ENCODE results near the gene CA12.
"Not testable (repeated sequence)": the region's sequence is repeated elsewhere in the genome, so short reads cannot be mapped to it uniquely, and the experiment has no call there.

Gene CA12

DNA sequence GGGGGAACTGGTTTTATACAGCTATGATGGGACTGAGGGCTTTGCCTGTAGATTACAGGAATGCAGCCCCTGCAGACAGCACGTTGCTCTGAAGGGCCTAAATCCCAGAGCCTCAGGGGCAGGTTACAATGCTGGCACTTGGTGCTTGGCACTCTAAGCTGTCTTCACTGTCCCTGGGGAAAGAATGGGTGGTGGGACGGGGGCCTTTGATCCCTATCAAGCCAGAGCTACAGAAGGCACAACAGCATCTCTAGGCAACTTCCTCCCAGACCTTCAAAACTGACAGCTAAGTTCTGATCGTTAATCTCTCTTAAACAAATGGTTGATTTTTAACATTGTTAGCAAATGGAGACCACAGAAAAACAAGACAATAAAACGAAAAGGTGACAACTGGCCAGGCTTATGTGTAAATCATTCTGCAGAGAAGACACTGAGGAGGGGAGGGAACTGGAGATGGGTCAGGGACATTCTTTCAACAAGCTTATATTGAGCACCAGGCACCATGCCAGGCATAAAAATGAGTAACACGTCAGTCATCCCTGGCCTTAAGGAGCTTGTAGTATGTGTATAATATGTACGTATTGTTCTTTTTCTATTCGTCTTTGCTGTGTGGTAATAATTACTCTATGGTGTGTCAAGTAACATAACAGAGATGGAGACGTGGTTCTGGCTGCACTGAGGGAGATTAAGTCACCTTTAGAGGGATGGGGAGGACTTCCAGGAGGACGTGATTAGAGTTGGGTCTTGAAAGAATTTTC lies 49.1 kb downstream of the CA12 start:
- no peak for DNase-seq

DNA sequence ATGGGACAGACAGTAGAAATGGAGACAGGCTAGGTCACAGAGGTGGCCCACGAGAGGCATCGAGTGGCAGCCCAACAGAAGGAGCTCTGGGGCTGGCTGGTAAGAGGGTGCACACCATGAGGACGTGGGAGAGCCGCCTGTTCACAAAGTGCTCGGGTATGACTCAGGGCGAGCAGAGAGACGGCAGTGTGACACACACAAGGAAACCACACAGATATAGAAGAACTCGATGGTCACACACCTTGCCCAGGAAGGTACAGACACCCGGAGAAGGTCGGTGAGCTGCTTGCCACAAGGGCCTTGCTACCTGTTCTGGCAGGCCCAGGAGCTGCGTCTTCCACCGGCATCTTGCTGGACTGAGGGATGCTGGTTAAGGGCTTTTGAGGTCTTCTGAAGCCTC lies 50.2 kb downstream of the CA12 start:
- DNase-seq: no peak

DNA sequence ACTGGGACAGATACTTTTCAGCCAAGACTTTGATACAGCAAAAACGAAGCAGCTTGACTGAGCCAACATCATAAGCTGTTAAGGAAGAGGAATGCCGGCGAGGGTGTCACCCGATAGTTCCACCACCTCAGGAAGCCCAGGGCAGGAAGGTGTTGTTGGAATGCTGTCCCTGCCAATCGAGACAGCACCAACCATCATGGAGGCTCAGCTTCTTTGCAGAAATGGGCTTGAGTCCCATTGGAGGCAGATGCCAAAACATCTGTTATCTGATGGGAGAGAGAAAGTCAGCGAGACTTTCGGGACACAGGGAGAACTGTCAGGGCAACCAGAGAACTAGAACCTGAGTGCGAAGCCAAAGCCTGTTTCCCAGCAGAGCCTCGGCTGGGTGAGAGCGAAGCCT lies 50.7 kb downstream of the CA12 start:
- no peak for DNase-seq

DNA sequence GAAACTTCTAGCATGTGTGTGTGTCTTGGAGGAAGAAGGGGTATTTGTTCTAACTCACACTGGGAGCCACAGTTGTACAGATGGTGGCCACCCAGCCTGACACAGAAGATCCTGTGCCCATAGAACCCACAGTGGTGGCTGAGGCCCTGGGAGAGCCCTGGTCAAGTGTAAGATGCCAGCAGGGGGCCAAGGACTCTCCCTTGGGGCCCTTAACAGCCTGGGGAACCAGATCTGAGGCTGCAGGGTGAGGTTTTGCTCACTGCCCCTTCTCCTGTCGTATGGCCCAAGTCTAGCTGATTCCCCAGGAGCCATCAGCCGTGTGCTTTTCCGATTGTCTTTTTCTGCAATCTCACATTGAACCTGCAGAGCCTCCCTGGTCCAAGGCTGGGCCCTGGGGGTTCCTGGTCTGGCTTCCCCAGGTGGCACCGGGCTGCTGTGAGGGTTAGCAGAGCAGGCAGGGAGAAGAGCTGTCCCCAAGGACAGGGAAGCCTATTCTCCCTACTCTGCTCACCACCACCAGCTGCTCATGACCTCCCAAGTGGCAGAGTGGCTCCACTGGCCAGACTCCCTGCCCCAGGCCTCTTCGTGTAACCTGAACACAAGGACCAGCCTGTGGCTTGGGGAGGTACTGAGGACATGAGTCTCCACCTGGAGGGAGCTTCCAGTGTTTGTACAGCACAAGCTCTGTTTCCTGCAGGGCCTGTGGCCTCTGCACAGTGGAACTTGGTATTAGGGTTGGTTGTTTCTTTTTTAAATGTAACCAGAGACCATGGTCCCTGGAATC lies 51.9 kb downstream of the CA12 start:
- no peak for DNase-seq

DNA sequence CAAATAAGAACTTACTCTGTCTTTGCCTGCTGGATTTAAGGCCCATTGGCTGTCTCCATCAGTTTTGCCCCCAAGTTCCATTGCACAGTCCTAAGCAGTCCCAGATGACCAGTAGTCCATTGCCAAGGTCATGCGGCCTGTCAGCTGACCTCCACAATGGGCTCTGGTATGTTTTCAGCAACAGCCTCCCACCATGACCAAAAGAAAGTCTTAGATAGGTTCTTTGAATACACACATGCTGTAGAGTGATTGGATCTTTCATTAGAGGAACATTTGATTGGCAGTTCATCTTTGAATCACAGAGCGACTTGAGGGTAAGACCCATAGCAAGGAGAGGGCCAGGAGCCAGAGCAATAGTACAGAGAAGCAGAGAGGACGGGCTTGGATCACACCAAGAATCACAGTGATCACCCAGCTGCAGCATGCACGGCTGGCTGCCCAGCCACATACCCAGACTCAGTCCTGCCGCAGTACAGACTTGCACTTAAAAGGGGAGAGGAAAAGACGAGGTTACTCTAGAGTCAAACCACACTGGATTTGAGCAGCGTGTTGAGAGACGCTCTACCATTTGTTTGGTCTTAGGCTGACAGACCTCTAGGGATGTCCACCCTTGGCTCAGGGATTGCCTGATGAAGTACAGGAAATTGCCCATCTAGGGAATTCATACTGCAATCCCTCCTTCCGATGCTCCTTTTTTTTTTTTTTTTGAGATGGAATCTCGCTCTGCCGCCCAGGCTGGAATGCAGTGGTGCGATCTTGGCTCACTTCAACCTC lies 53.8 kb downstream of the CA12 start:
- DNase-seq: no peak

DNA sequence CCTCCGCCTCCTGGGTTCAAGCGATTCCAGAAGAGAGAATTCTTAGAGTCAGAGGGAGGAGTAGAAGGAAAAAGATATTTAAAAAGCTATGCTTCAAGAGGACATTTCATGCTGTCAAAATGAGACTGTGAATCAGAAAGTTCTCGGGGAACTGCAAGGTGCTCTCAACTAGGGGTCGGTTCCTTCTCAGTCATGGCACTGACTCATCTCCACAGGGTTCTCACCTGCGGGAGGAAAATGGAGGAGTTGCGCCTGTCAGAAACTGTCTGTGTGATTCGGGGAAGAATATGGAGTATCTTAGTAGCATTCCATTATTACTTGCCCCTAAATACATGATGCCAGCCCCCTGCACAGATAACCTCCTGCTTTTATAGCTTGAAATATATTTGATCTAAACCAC lies 56.9 kb downstream of the CA12 start:
- no peak for DNase-seq

DNA sequence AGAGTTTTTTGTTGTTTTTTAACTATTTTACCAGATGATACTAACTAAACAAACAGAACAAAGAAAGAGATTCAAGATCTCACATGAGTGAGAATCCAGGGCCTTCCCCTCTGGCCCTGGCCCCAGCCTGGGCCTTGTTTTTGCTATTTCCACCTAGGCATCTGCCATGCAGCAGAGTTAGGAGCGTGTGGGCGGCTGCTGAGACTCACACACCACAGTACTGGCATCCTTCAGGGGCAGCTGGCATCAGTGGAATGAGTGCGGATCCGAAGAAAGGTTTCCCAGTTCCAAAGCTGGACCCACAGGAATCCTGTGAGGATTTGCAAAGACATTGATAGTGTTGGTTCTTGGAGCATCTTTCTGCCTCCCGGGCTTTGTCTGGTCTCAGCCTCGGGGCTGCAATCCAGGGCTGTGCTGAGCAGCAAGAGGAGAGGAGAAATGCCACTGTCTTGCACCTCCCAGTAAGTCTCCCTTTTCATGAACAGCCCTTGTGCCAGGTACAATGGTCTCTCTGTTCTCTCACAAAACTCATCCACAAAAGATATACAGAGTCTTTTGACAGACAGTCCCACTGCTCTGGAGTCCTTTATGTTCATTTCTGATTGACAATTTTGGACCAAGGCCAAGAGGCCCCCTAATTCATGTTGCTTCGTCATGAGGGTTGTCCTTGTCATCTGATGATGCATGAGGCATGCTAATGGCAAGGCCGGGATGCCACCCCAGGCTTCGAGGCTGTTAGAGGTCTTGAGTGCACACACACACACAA lies 57.7 kb downstream of the CA12 start:
- DNase-seq: no peak

DNA sequence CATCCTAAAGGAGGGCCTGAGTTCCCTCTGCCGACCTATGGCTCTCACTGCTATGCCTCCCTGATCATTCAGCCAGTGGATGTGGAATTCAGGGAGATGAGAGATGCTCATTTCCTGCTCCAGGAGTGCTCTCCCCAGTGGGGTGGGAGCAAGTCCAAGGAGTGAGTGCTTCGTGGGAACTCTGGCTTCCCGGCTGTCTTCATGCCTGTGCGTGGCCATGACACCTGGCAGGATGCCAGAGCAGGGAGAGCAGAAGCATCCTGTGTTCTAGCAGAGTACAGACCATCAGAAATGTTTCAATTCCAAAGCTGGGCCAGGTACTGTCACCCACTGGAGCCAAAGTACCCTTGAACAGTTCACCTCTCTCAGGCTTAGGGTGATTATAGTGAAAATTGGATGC lies 59.1 kb downstream of the CA12 start:
- peak; percentile 43 for DNase-seq

DNA sequence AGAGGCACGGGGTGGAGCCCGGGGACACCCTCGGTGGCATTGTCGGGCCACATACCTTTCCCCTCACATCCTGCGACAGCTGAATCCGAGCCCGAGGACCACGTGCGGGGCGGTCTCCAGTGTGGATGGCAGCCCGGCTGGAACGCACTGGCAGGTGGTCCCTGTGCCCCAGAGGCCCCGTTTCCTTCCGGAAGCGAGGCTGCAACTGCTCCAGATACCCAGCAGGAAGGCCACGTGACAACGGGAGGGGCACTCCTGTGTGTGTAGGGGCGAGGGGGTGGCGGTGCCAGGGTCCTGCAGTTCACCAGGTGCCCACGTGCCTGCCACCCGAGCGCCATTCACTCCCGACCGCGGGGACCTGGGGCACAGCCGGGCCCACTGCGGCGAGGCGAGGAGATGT lies 60.2 kb downstream of the CA12 start:
- DNase-seq: no peak

DNA sequence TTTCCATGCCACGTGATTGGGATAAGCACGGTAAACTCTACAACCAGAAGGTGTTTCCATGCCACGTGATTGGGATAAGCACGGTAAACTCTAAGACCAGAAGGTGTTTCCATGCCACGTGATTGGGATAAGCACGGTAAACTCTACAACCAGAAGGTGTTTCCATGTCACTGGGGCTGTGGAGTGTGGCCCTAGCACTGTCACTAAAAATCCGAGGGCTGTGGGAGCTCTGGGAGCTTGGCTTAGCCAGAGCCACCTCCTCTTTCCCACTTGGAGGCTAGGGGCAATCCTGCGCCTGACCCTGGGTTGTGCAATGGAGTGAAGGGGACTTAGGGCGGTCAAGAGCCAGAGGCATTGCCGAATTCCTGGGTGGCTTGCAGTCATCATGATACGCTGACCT lies 60.7 kb downstream of the CA12 start:
- not testable (repeated sequence) for DNase-seq

DNA sequence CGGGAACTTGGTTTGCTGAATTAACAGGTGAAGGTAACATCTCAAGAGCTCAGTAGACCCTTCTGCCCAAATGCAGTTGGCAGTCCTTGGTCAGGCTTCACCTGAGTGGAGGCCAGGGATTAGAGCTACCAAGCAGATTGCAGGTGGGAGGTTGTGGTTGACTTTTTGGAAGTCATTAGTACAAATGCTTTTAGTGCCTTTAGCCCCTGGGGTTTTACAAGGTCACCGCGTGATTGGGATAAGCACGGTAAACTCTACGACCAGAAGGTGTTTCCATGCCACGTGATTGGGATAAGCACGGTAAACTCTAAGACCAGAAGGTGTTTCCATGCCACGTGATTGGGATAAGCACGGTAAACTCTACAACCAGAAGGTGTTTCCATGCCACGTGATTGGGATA lies 61.2 kb downstream of the CA12 start:
- not testable (repeated sequence) for DNase-seq

DNA sequence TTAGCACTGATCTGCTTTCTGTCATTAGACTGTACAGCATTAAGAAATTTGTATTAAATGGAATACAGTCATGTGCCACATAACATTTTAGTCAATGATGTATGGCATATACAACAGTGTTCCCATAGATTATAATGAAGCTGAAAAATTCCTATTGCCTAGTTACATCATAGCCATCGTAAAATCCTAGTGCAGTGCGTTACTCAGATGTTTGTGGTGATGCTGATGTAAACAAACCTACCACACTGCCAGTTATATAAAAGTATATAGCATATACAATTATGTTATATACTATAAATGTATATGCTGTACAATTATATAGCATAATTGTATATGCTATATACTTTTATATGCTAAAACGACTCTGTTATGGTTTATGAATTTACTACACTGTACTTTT lies 62.6 kb downstream of the CA12 start:
- no peak for DNase-seq

DNA sequence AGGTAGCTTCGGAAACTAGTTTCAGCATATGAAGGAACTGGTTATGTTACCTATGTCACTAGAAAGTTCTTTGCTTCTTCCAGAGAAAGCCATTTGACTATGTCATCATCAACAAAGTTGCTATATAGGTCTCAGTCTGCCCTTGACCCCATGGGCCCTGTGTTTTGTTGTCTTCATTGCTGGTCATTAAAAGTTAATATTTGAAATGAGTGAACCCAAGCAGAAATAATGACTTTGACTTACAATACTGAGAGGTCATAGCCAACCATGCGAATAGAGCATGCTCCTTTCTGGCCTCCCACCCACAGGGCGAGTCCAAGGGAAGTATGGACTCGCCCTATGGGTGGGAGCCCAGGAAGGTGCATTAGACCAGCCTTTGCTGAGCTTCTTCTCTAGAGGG lies 63.3 kb downstream of the CA12 start:
- DNase-seq: no peak

DNA sequence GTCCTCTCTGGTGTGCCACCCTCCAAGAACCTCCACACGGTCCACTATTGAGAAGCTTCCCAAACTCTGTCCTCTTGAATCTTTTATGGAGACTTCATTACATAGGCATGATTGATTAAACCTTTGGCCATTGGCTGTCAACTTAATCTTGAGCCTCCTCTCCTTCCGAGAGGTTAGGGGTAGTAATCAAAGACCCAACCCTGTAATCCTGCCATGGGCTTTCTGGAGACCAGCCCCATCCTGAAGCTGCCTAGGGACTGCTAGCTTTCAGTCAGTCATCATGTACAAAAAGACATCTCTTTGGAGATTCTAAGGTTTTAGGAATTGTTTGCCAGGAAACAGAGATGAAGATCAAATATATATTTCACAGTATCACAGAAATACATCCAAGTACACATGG lies 67.2 kb downstream of the CA12 start:
- DNase-seq: no peak

DNA sequence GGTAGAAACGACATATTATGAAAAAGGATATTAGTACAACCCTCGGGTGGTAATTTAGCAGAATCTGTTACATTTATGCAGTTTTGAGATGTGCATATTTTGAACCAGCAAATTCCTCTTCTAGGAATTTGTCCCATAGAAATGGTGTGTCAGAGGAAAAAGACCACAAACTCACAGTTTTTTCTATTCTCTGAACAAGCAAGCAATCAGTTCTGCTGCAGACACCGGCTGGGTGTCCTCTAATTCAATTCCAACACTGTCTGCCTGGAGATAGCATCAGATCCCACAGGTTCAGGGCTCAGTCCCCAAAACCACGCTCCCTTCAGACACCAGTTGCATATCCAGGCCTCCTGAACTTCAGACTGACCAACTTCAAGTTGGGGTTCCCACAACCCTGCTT lies 67.8 kb downstream of the CA12 start:
- DNase-seq: no peak

DNA sequence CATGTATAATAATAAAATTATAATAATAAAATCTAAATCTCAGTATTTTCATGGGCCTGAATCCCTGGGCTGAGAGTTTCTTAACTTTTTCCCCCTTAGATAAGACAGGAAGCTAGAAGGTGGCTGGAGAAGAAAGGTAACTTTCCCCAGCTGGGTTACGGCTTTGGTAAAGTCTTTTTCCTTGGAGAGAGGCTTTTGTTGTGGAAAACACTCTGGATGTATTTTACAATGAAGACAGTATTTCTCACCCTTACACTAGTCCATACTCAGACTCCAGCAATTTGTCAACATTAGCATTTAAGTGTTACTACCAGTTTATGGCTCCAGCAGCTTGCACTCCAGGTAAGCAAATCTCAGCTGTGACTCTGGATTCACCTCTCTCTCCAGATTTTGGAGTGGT lies 69.4 kb downstream of the CA12 start:
- no peak for DNase-seq

DNA sequence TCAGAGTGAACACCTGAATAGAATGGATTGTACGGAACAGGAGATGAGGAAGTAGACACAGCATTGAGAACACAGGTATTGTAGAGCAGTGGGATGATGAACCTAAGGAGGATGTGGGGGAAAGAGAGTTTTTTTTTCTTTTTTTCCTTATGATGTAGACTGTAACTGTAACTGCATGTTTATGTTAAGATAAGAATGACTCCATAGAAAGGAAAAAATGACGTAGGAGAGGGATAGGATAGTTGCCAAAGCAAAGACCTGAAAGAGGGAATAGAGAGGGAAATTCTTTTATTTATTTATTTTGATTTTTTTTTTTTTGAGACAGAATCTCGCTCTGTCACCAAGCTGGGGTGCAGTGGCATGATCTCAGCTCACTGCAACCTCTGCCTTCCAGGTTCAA lies 71.0 kb downstream of the CA12 start:
- DNase-seq: no peak

DNA sequence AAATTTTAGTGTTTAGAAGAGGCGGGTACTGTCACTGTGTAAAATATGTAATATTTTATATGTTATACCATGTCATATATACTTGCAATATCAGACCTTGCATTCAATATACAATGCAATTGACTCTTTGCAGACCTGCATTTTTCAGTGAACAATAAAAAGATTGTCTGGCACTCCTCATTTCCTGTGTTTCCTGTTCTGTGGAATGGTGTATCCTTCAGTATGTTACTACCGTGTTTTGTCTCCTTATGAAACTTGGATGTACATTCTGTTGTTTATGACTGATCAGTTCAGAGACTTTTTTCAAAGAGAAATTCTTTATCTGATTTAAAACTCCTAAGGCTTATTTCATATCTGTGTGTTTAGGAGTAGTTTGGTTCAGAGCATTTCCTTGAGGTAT lies 72.7 kb downstream of the CA12 start:
- DNase-seq: no peak

DNA sequence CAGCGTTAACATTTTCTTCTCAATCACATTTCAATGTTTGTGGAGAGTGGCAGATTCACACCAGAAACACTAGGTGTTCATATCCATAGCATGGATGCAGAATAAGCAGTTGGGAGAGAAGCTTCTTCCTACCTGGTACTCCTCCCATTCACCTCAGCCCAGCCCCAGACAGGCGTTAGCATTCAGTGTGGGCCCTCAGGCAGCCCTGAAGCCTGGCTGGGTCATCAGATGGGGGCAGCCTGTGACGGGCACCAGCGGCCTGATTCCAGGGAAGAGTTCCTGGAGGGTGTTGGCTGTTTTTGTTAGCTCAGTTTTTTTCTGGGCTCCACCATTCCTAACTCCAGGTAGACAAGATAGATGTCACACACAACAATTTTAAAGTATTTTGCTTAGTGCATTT lies 73.2 kb downstream of the CA12 start:
- no peak for DNase-seq

DNA sequence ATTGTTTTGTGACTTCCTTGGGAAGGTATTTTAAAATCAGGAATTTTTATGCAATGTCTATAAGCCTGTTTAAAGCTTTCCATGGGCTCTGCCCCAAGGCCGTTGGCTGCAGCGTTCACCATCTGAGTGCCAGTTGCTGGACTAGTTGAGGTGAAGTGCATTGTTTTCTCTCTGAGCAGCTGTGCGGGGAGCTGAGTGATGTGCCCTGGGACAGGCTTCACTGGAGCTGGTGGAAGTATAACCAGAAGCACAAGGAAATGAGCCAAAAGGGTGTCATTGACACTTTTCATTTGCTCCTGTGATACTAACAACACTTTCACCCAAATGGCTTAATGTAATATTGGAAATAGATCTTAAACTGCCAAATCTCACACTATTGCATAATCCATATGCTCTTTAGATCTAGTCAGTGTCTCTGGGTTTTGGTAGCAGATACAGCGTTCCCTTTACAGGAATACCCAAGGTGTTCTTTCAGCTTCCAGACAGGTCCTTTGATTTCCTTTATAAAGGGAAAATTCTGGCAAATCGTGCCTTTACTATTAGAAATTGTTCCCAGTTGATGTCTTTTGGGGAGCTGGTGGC lies 75.1 kb downstream of the CA12 start:
- DNase-seq: no peak

DNA sequence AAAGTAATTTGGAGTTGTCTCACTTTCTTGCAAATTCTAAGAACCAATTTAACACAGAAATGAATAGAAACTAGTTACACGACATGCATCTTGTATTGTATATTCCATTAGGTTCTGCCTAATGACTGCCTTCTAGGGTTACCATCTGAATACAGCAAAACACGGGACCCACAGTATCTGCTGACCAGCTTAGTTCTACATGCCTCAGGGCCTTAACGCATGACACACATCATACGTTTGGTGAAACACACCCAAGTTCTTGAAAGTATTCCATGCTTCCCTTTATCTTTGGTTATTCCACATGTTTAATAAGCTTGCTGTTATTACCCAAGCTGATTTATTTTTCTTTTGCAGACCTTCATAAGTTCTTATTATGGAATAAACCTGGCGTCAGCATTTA lies 76.4 kb downstream of the CA12 start:
- no peak for DNase-seq

DNA sequence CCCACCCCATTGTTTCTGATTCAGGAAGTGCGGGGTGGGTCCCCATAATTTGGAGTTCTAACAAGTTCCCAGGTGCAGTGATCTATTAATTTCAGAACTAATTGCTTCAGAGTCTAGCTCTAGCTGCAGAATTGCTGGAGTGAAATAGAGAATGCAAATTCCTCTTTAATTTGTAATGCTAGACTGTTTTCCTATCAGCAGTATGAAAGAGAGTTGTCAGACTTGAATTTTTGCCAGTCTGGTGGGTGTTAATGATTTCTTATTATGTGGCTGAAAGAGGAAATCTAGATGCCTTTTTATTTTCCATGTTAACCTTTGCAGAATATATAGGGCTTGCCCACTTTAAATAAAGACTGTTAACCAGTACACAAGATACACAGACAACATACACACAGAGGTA lies 80.6 kb downstream of the CA12 start:
- no peak for DNase-seq
